HTERT RPE-1 (cell line): ENCODE measurements around the gene C12orf60.
"Not testable (repeated sequence)": the region's sequence is repeated elsewhere in the genome, so short reads cannot be mapped to it uniquely, and the experiment has no call there.

ENCODE experiments used
- in situ Hi-C: fragments of 300-500 bp; cut with MboI; formaldehyde crosslinking; loops from 4 replicates; pipeline ENCODE4 v1.14.3; 2020; ENCODE audit warnings: low sequenced_read_pairs

C12orf60 gene, protein sequence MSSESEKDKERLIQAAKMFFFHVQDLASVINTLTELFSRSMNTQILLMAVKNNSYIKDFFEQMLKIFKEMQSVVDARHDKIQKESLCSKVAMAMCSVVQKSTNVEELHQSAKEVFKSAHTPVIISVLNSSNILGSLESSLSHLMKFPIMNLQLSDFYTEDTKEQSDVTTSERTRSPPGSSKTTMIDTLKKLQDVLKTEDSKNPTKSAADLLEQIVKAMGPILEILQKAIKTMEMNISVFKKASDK

GRCh38 chr12:14803011-14803829 lies at the start of gene C12orf60, which contains the start of gene WBP11:
Gene C12orf60 (plus strand): TSS chr12:14803670. CDS start chr12:14822936, 19,266 bp downstream.
Gene WBP11 (minus strand): TSS chr12:14803478. CDS start chr12:14801383, 2,095 bp downstream.
- in situ Hi-C loops, result no loop called here

GRCh38 chr12:14756334-14757143 lies 46.9 kb upstream of the C12orf60 start:
- in situ Hi-C loops, result no loop called here

GRCh38 chr12:14759711-14760280 lies 43.7 kb upstream of the C12orf60 start:
- in situ Hi-C loops, result not testable (repeated sequence)

- in situ Hi-C loops, result no loop called here
These were observed 38.1 kb upstream of the C12orf60 start for GRCh38 chr12:14765398-14765797.

- in situ Hi-C loops, result not testable (repeated sequence)
These were observed 37.5 kb upstream of the C12orf60 start for GRCh38 chr12:14766020-14766419.

DNA sequence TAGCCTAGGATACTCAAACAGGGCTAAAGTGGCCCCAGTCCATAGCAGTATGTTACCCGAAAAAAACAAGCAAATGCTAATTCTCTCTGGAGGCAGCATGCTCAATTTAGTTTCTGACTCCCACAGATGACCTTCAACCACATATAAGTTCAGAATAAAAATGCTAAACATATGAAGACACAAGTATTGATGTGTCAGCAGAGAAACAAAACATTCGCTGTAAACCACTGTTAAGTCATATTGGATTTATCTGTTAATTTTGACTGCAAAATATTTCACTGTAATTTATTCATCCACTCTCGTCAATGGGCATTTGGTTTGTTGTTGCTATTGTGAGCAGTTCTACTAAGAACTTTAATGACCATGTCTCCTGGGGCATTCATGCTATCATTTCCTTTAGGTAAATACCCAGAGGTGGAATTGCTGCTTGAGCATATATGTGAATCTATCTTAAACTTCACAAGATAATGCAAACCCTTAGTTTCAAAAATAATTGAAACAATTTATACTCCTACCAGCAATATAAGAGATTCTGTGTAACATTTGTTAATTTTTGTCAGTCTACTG lies 36.7 kb upstream of the C12orf60 start:
- in situ Hi-C loops, result no loop called here

DNA sequence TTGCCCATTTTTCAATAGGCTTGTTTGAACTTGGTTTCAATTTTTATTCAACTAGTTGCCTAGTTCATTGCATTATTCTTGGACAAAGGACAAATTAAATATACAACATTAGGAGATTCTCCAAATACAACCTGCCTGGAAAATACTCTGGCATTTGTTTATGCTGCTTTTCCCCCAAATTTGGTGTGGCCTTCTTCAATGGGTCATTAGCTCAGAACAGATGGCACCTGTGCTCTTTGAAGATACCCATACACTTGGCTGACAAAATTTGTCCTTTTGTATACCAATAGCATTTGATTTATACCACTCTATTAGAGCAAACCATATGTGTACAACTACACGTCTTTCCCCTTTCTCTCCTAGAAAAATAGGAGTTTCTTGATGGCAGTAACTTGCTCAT lies 35.9 kb upstream of the C12orf60 start:
- in situ Hi-C loops, result no loop called here

DNA sequence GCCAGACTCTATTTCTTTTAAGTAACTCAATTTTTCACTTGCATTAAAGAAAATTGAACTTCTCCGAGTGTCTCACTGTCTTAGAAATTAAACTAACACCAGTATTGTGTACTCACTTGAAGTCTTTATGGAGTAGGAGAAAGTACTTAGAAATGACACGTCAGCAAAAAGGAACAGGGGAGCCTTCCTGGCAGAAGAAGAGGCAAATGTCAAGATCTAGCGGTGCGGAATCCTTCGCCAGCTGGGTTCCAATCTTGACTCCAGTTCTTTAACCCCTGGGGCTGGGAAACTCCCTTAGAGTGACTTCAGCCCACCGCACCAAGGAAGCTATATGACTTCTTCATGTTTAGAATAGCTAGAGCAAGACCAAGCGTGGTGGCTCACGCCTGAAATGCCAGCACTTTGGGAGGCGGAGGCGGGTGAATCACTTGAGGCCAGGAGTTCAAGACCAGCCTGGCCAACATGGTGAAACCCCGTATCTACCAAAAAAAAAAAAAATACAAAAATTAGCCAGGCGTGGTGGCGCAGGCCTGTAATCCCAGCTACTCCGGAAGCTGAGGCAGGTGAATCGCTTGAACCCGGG lies 34.6 kb upstream of the C12orf60 start:
- in situ Hi-C loops, result no loop called here

DNA sequence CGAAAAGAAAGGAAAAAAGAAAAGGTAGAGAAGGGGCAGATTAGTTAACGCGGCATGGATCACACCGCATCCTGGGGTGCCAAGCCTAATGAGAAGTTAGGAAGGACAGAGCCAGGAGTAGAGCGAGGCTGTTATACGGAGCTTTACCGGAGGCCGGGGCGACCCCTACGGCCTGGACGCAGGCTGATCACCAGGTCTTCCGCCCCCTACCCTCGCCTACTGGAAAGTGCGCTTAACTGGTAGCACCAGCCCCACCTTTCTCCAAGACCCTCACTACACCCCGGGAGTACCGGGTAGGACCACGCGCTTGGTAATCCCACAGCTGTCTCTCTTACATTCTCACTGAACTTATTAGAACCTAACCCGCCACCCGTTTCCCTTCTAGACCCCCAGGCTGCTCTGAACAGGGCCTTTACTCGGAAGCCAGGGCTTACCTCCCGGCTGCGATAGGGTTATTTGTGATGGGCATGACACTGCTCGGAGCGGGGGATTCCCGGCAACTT lies 34.0 kb upstream of the C12orf60 start:
- in situ Hi-C loops, result no loop called here

GRCh38 chr12:14769969-14770495 lies 33.4 kb upstream of the C12orf60 start:
- in situ Hi-C loops, result no loop called here

GRCh38 chr12:14770496-14771461 lies 32.7 kb upstream of the C12orf60 start:
- in situ Hi-C loops, result no loop called here

GRCh38 chr12:14771651-14772137 lies 31.8 kb upstream of the C12orf60 start:
- in situ Hi-C loops, result no loop called here

- in situ Hi-C loops, result no loop called here
These were observed 30.5 kb upstream of the C12orf60 start for GRCh38 chr12:14772946-14773345.

DNA sequence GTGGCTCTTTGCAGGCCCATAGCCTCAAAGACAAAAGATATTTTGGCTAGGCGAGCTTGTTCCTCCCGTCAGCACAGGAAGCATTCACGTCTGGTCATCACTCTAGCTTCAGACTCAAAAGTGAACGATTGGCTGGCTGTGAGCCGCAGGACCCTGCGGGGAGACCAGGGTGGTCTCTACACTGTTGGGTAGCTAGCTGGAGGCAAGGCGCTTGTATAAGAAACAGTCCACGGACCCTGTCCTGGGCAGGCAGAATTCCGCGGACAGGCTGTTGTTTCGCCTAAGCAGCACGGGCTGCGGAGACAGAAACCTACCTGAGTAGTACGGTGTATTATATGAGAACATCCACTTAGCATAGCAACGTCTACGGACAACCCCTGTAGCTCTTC lies 29.8 kb upstream of the C12orf60 start:
- in situ Hi-C loops, result no loop called here

DNA sequence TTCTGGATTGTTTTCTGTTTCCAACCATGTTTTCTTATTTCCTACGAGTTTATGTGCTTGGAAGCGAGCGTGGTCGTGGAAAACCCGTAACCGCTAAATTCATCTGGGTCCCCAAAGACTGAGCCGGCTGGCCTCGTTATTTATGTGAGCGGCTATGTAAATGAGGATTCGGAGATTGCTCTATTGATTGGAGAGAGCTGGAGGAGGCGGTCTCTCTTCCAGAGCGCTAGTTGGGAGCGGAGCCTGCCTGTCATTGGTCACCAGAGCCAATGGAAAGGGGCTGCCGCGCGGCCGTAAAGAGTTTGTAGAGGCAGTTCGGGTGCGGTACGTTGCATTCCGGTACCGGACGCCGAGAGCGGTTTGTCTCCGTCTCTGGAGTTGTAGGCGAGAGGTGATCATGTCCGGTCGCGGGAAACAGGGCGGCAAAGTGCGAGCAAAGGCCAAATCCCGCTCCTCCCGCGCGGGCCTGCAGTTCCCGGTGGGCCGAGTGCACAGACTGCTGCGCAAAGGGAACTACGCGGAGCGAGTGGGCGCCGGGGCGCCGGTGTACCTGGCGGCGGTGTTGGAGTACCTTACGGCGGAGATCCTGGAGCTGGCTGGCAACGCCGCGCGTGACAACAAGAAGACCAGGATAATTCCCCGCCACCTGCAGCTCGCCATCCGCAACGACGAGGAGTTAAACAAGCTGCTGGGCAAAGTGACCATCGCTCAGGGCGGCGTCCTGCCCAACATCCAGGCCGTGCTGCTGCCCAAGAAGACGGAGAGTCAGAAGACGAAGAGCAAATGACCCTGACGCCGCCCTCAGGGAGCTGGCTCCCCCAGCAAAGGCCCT lies 29.2 kb upstream of the C12orf60 start:
- in situ Hi-C loops, result no loop called here

DNA sequence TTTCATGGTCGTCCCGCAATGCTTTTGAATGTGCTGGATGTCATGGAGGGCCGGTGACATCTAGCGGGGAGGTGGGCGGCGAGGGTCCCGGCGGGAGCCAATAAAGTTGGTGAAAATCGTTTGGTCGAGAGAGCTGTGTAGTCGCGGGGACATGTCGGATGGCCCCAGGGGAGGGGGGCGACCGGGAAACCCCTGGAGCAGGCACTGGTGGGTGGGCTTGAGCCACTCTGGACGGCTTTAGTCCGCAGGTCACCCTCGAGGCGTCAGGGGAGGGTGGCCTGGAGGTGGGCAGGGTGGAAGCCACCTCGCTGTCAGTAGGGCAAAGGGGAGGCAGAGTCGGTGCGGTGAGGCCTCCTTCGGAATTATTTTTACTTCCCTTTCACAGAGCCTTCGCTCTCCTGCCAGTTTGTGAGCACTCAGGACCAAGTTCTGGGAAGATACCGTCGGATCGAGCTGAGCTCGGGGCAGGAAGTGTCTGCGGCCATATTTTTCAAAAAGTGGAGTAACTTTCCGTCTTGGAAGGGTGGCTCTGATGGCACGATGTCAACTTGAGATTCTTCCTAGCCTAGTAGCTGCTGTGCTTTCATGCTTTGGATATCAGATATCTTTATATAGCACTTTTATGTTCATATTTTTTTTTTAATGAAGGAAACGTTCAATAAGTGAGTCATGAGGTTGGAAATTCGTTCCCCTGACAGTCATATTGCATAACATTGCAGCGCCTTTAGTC lies 28.4 kb upstream of the C12orf60 start:
- in situ Hi-C loops, result no loop called here

- in situ Hi-C loops, result no loop called here
These were observed 27.9 kb upstream of the C12orf60 start for GRCh38 chr12:14775636-14775980.
